GM06990 (cell line): ENCODE results near the gene COQ2.
A peak's percentile ranks its signal among the peaks of the same experiment; 100 is the strongest.
"Not testable (repeated sequence)": the region's sequence is repeated elsewhere in the genome, so short reads cannot be mapped to it uniquely, and the experiment has no call there.

Experiments
- DNase-seq: peaks from one replicate; pipeline ENCODE4 v3.0.0-alpha.2; 2011; ENCODE audit not compliant: insufficient read length; ENCODE audit errors: extremely low read depth
- H3K27me3 ChIP-seq: replicated peaks from 2 replicates; pipeline ENCODE4 v1.6.0; 2011; ENCODE audit warnings: low read length; ENCODE audit not compliant: control insufficient read depth, insufficient read depth
- H3K36me3 ChIP-seq: 2 replicates; pipeline ENCODE4 v1.5.1; 2011; ENCODE audit warnings: low read length; ENCODE audit not compliant: control insufficient read depth, insufficient read depth
- H3K4me3 ChIP-seq: replicated peaks from 2 replicates; pipeline ENCODE4 v1.5.1; 2011; ENCODE audit warnings: low read depth, mild to moderate bottlenecking, control low read depth, low read length
- TF ChIP-seq, protein P1 (sequence below): IDR thresholded peaks from 2 replicates; pipeline ENCODE4 v1.5.1; 2011; ENCODE audit warnings: low read length, control low read depth, mild to moderate bottlenecking, inconsistent platforms; ENCODE audit not compliant: insufficient read depth, poor library complexity, severe bottlenecking

COQ2 gene

DNA sequence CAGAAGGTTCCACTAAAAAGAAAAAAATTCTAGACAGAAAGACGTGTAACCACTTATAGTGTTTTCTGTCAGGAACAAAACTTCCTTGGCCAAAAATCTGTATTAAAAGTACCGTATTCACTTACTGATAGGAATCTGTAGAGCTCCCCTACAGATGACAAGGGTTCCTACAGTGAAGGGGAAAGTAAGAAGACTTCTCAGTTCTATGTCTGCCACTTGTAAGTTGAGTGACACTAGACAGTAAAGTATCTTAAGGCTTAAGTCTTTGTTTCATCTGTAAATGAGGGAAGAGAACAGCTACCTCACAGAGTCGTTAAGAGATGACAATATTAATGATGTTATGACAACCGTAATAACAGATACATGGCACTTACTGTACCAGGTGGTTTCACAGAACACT is 3.3 kb downstream of the COQ2 start:
- no peaks in the 10 kb centered on the region; the same call in 1 of the 2 replicates for H3K36me3 ChIP-seq
- DNase-seq: no peak
- TF ChIP-seq, protein P1, sequence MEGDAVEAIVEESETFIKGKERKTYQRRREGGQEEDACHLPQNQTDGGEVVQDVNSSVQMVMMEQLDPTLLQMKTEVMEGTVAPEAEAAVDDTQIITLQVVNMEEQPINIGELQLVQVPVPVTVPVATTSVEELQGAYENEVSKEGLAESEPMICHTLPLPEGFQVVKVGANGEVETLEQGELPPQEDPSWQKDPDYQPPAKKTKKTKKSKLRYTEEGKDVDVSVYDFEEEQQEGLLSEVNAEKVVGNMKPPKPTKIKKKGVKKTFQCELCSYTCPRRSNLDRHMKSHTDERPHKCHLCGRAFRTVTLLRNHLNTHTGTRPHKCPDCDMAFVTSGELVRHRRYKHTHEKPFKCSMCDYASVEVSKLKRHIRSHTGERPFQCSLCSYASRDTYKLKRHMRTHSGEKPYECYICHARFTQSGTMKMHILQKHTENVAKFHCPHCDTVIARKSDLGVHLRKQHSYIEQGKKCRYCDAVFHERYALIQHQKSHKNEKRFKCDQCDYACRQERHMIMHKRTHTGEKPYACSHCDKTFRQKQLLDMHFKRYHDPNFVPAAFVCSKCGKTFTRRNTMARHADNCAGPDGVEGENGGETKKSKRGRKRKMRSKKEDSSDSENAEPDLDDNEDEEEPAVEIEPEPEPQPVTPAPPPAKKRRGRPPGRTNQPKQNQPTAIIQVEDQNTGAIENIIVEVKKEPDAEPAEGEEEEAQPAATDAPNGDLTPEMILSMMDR: peak; percentile 9
- no peak overlapping the region for H3K4me3 ChIP-seq
- H3K27me3 ChIP-seq: no peaks in the 10 kb centered on the region

- Histone ChIP-seq H3K27me3 (no peaks in the 10 kb centered on the region), H3K36me3 (no peaks in the 10 kb centered on the region; the same call in 1 of the 2 replicates), H3K4me3 (peak overlapping the region; percentile 33)
- DNase-seq: peak; percentile 56
- TF ChIP-seq, protein P1: no peak
These were observed 8.1 kb downstream of the COQ2 start for GRCh38 chr4:83276299-83277040.

DNA sequence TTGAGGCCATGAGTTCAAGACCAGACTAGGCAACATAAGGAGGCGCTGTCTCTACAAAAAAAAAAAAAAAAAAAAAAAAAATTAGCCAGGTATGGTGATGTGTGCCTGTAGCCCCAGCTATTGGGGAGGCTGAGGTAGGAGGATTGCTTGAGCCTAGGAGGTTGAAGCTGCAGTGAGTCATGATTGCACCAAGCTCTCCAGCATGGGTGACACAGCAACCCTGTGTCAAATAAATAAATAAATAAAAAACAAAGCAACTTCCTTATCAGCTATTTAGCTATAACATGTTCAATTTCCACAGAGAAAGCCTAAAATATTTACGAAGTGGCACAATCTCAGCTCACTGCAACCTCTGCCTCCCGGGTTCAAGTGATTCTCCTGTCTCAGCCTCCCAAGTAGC is 10.7 kb downstream of the COQ2 start:
- DNase-seq, H3K36me3 ChIP-seq, H3K27me3 ChIP-seq, H3K4me3 ChIP-seq: not testable (repeated sequence)

- peak; percentile 84 for DNase-seq
- no peaks in the 10 kb centered on the region for H3K27me3 ChIP-seq
- TF ChIP-seq, protein P1: no peak
- H3K36me3 ChIP-seq: no peaks in the 10 kb centered on the region; the same call in 1 of the 2 replicates
- H3K4me3 ChIP-seq: no peak overlapping the region
These were observed 11.7 kb downstream of the COQ2 start for GRCh38 chr4:83272900-83273299.

GRCh38 chr4:83269256-83269655 is 15.3 kb downstream of the COQ2 start:
- Histone ChIP-seq H3K36me3 (peaks cover 2% of the 10 kb centered on the region), H3K4me3 (no peak overlapping the region), H3K27me3 (no peaks in the 10 kb centered on the region)
- TF ChIP-seq, protein P1: no peak
- DNase-seq: no peak

DNA sequence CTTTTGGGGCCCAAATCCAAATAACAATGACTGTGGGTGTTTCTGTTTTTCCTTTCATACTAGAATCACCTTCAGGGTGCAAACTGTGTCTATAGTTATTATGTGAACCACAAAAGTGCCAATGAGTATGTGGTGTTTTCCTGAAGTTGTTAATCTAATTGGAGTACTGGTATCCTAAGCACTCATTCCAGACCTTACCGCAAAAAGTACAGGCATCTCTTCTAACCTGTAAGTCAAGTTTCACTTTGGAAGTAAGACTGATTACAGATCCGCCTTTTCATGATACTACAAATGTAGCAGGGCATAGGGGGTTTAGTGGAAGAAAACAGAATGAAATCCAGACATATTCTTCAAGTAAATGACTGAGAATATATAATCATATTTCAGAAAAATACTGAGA is 16.1 kb downstream of the COQ2 start:
- H3K4me3 ChIP-seq: no peak overlapping the region
- TF ChIP-seq, protein P1: no peak
- H3K36me3 ChIP-seq: peaks cover 2% of the 10 kb centered on the region
- DNase-seq: no peak
- no peaks in the 10 kb centered on the region for H3K27me3 ChIP-seq
